ENCODE measurements around the gene CSTA. TPM values are rescaled to one million over a fixed set of nuclear protein-coding genes. Genes with fewer than 3 reads are reported as not detected.

CSTA gene
- total RNA-seq, 1 experiment from 2014 or later = not detected

GRCh38 chr3:122351612-122352011 is 26.6 kb downstream of the CSTA start:
- ATAC-seq = peak; percentile 33
- intact Hi-C loops (cut with micrococcal nuclease) = loop anchor here (10.0 kb wide), 1 partner anchor 377 kb away; no protein-coding TSS in a partner anchor
- Histone ChIP-seq H3K4me2 (ENCODE audit: low read length) (no peak overlapping the region), H3F3A (ENCODE audit: low read length, unreplicated experiment) (no peaks in the 10 kb centered on the region), H3K27me3 (ENCODE audit: low read length) (no peaks in the 10 kb centered on the region), H3K4me1 (ENCODE audit: insufficient read depth, low read length) (peaks cover 13% of the 10 kb centered on the region), H3K9me3 (ENCODE audit: low read length) (no peaks in the 10 kb centered on the region), H3K27ac (ENCODE audit: low read length) (no peak overlapping the region), H3K79me2 (ENCODE audit: low read length) (no peaks in the 10 kb centered on the region), H4K20me1 (ENCODE audit: low read length) (no peaks in the 10 kb centered on the region), H2AFZ (ENCODE audit: low read length) (no peak overlapping the region), H3K9me2 (replicated peaks; ENCODE audit: low read length) (no peaks in the 10 kb centered on the region), H3K9ac (ENCODE audit: low read length) (no peak overlapping the region), H3K4me3 (ENCODE audit: low read length) (no peak overlapping the region), H3K36me3 (ENCODE audit: low read depth, low read length) (no peaks in the 10 kb centered on the region)
- CTCF ChIA-PET = interaction anchor here (0.7 to 3.1 kb wide), 2 partner anchors 35 to 45 kb away, joined by 3 to 37 read pairs; no protein-coding TSS in a partner anchor
- BruUV-seq (replicated peaks) = no TSS peak
- TF ChIP-seq EZH2 (IDR thresholded peaks at IDR 0.05; ENCODE audit: low read length, unreplicated experiment) (no peak), CTCF (conservative IDR thresholded peaks at IDR 0.05; ENCODE audit: low read depth, low read length) (no peak), EZH2phosphoT487 (IDR thresholded peaks at IDR 0.05; ENCODE audit: borderline replicate concordance, low read length) (no peak)
- peak; percentile 21 for DNase-seq
- POLR2A ChIA-PET (ENCODE audit: unreplicated experiment) = no interaction called here

GRCh38 chr3:122353215-122353614 is 28.2 kb downstream of the CSTA start:
- Histone ChIP-seq H4K20me1 (ENCODE audit: low read length) (no peaks in the 10 kb centered on the region), H3K9me3 (ENCODE audit: low read length) (no peaks in the 10 kb centered on the region), H3F3A (ENCODE audit: low read length, unreplicated experiment) (no peaks in the 10 kb centered on the region), H3K27ac (ENCODE audit: low read length) (no peak overlapping the region), H3K4me1 (ENCODE audit: insufficient read depth, low read length) (peaks cover 13% of the 10 kb centered on the region), H3K79me2 (ENCODE audit: low read length) (no peaks in the 10 kb centered on the region), H3K36me3 (ENCODE audit: low read depth, low read length) (no peaks in the 10 kb centered on the region; the same call in 1 of the 2 replicates), H3K4me3 (ENCODE audit: low read length) (no peak overlapping the region), H3K9me2 (replicated peaks; ENCODE audit: low read length) (no peaks in the 10 kb centered on the region), H3K27me3 (ENCODE audit: low read length) (no peaks in the 10 kb centered on the region), H3K9ac (ENCODE audit: low read length) (no peak overlapping the region), H2AFZ (ENCODE audit: low read length) (no peak overlapping the region), H3K4me2 (ENCODE audit: low read length) (no peak overlapping the region)
- no peak for TF ChIP-seq EZH2phosphoT487 (IDR thresholded peaks at IDR 0.05; ENCODE audit: borderline replicate concordance, low read length)
- no peak for TF ChIP-seq EZH2 (IDR thresholded peaks at IDR 0.05; ENCODE audit: low read length, unreplicated experiment)
- no peak for TF ChIP-seq CTCF (conservative IDR thresholded peaks at IDR 0.05; ENCODE audit: low read depth, low read length)
- intact Hi-C loops (cut with micrococcal nuclease) = loop anchor here (10.0 kb wide), 1 partner anchor 378 kb away; no protein-coding TSS in a partner anchor
- CTCF ChIA-PET = interaction anchor here (6.5 kb wide), 1 partner anchor 47 kb away, joined by 68 read pairs; no protein-coding TSS in a partner anchor
- POLR2A ChIA-PET (ENCODE audit: unreplicated experiment) = no interaction called here
- no TSS peak for BruUV-seq (replicated peaks)
- ATAC-seq (peak; percentile 31), DNase-seq (peak; percentile 70)

GRCh38 chr3:122353893-122354401 is 28.9 kb downstream of the CSTA start:
- no peak overlapping the region for H3K27ac ChIP-seq (ENCODE audit: low read length)

More at GRCh38 chr3:122353893-122354401, 28.9 kb downstream of the CSTA start:
- H3F3A ChIP-seq (ENCODE audit: low read length, unreplicated experiment) = no peaks in the 10 kb centered on the region
- POLR2A ChIA-PET (ENCODE audit: unreplicated experiment) = no interaction called here
- no peak overlapping the region for H3K4me3 ChIP-seq (ENCODE audit: low read length)
- DNase-seq = no peak
- no peaks in the 10 kb centered on the region for H3K27me3 ChIP-seq (ENCODE audit: low read length)
- H4K20me1 ChIP-seq (ENCODE audit: low read length) = no peaks in the 10 kb centered on the region
- no peak for ATAC-seq
- H3K9ac ChIP-seq (ENCODE audit: low read length) = no peak overlapping the region
- no peak overlapping the region for H2AFZ ChIP-seq (ENCODE audit: low read length)
- H3K4me1 ChIP-seq (ENCODE audit: insufficient read depth, low read length) = peaks cover 13% of the 10 kb centered on the region
- no peaks in the 10 kb centered on the region for H3K9me3 ChIP-seq (ENCODE audit: low read length)
- H3K4me2 ChIP-seq (ENCODE audit: low read length) = no peak overlapping the region
- BruUV-seq (replicated peaks) = no TSS peak
- intact Hi-C loops (cut with micrococcal nuclease) = loop anchor here (10.0 kb wide), 1 partner anchor 379 kb away; no protein-coding TSS in a partner anchor
- no peaks in the 10 kb centered on the region for H3K9me2 ChIP-seq (replicated peaks; ENCODE audit: low read length)
- CTCF ChIA-PET = interaction anchor here (6.5 kb wide), 1 partner anchor 47 kb away, joined by 68 read pairs; no protein-coding TSS in a partner anchor
- H3K36me3 ChIP-seq (ENCODE audit: low read depth, low read length) = peaks cover 7% of the 10 kb centered on the region; the same call in 1 of the 2 replicates
- TF ChIP-seq CTCF (conservative IDR thresholded peaks at IDR 0.05; ENCODE audit: low read depth, low read length) = no peak
- no peak for TF ChIP-seq EZH2 (IDR thresholded peaks at IDR 0.05; ENCODE audit: low read length, unreplicated experiment)
- TF ChIP-seq EZH2phosphoT487 (IDR thresholded peaks at IDR 0.05; ENCODE audit: borderline replicate concordance, low read length) = no peak
- H3K79me2 ChIP-seq (ENCODE audit: low read length) = no peaks in the 10 kb centered on the region

Measured in PC-3 (cell line).